ENCODE measurements around the gene KHDC3L. TPM values are rescaled to one million over a fixed set of nuclear protein-coding genes. Genes with fewer than 3 reads are reported as not detected.

The KHDC3L gene
- total and polyA plus RNA-seq, 2 of the 4 experiments (the other 2 are of a cell fraction): not detected

GRCh38 chr6:73363537-73363875 is 1.0 kb downstream of the KHDC3L start:
- H4K91ac ChIP-seq (ENCODE audit: insufficient read depth, low read depth, low read length): no peak overlapping the region
- H4K8ac ChIP-seq (ENCODE audit: low read depth in 2 of 2, low read length in 2 of 2): no peak overlapping the region
- no peak overlapping the region for H3K4me2 ChIP-seq (ENCODE audit: low read depth, low read length)
- BruUV-seq (replicated peaks): no TSS peak
- no peak overlapping the region for H3K56ac ChIP-seq (ENCODE audit: extremely low read depth, insufficient read depth, low read length)
- no peak for ATAC-seq (ENCODE audit: low read depth)
- H2BK120ac ChIP-seq (ENCODE audit: low read depth, low read length): no peak overlapping the region
- no peaks in the 10 kb centered on the region for H3K9me1 ChIP-seq (ENCODE audit: insufficient read depth, low read length)
- no peaks in the 10 kb centered on the region; the same call in none of the 2 replicates for H3K27me3 ChIP-seq (ENCODE audit: control insufficient read depth, insufficient read depth, low read length)
- TF ChIP-seq NFE2L2 (IDR thresholded peaks at IDR 0.05; ENCODE audit: low read depth, low read length) (no peak), BHLHE40 (IDR thresholded peaks at IDR 0.05; ENCODE audit: low read depth, low read length) (no peak), RCOR1 (IDR thresholded peaks at IDR 0.05; ENCODE audit: insufficient replicate concordance, low read length) (no peak), CHD1 (IDR thresholded peaks at IDR 0.05; ENCODE audit: low read depth, low read length) (no peak), MAFK (IDR thresholded peaks at IDR 0.05; ENCODE audit: low read depth, low read length) (no peak), RFX5 (IDR thresholded peaks at IDR 0.05; ENCODE audit: low read depth, low read length) (no peak), SMC3 (IDR thresholded peaks at IDR 0.05; ENCODE audit: low read depth, low read length) (no peak), MAZ (IDR thresholded peaks at IDR 0.05; ENCODE audit: borderline replicate concordance, low read depth, low read length) (no peak), FOS (IDR thresholded peaks at IDR 0.05; ENCODE audit: low read depth, low read length) (no peak), CEBPB (IDR thresholded peaks at IDR 0.05; ENCODE audit: low read depth, low read length) (no peak), MXI1 (IDR thresholded peaks at IDR 0.05; ENCODE audit: borderline replicate concordance, low read depth, low read length) (no peak)
- TF ChIP-seq, protein P1, sequence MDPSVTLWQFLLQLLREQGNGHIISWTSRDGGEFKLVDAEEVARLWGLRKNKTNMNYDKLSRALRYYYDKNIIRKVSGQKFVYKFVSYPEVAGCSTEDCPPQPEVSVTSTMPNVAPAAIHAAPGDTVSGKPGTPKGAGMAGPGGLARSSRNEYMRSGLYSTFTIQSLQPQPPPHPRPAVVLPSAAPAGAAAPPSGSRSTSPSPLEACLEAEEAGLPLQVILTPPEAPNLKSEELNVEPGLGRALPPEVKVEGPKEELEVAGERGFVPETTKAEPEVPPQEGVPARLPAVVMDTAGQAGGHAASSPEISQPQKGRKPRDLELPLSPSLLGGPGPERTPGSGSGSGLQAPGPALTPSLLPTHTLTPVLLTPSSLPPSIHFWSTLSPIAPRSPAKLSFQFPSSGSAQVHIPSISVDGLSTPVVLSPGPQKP (IDR thresholded peaks at IDR 0.05; ENCODE audit: borderline replicate concordance, low read depth, low read length): no peak
- TF ChIP-seq, protein P2, sequence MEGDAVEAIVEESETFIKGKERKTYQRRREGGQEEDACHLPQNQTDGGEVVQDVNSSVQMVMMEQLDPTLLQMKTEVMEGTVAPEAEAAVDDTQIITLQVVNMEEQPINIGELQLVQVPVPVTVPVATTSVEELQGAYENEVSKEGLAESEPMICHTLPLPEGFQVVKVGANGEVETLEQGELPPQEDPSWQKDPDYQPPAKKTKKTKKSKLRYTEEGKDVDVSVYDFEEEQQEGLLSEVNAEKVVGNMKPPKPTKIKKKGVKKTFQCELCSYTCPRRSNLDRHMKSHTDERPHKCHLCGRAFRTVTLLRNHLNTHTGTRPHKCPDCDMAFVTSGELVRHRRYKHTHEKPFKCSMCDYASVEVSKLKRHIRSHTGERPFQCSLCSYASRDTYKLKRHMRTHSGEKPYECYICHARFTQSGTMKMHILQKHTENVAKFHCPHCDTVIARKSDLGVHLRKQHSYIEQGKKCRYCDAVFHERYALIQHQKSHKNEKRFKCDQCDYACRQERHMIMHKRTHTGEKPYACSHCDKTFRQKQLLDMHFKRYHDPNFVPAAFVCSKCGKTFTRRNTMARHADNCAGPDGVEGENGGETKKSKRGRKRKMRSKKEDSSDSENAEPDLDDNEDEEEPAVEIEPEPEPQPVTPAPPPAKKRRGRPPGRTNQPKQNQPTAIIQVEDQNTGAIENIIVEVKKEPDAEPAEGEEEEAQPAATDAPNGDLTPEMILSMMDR (conservative IDR thresholded peaks at IDR 0.05; ENCODE audit: low read depth, low read length): no peak
- TF ChIP-seq, protein P3, sequence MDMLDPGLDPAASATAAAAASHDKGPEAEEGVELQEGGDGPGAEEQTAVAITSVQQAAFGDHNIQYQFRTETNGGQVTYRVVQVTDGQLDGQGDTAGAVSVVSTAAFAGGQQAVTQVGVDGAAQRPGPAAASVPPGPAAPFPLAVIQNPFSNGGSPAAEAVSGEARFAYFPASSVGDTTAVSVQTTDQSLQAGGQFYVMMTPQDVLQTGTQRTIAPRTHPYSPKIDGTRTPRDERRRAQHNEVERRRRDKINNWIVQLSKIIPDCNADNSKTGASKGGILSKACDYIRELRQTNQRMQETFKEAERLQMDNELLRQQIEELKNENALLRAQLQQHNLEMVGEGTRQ (IDR thresholded peaks at IDR 0.05; ENCODE audit: low read depth, low read length): no peak
- H3K4ac ChIP-seq (ENCODE audit: low read depth, low read length): no peak overlapping the region
- H4K5ac ChIP-seq (ENCODE audit: low read depth, low read length): no peak overlapping the region
- intact Hi-C loops (cut with micrococcal nuclease): no loop called here
- H3K4me1 ChIP-seq (ENCODE audit: control insufficient read depth, insufficient read depth, low read length): no peaks in the 10 kb centered on the region
- no peak overlapping the region for H2BK20ac ChIP-seq (ENCODE audit: low read depth, low read length)
- ChIA-PET CTCF (no interaction called here), POLR2A (ENCODE audit: unreplicated experiment) (no interaction called here)
- no peaks in the 10 kb centered on the region for H3K79me1 ChIP-seq (ENCODE audit: low read depth in 1 of 2, low read length in 2 of 2)
- H2BK15ac ChIP-seq (ENCODE audit: low read depth, low read length): no peak overlapping the region
- dilution Hi-C loops (cut with HindIII; ENCODE audit: low sequenced_read_pairs, unreplicated experiment): no loop called here
- no peak overlapping the region for H2BK5ac ChIP-seq (ENCODE audit: low read depth, low read length, poor library complexity, severe bottlenecking)
- no peak overlapping the region for H3K18ac ChIP-seq (ENCODE audit: low read depth, low read length)
- no peaks in the 10 kb centered on the region for H4K20me1 ChIP-seq (ENCODE audit: insufficient read depth, low read length)
- no peak overlapping the region for H3K4me3 ChIP-seq (ENCODE audit: insufficient read depth, low read depth, low read length)
- peaks cover 2% of the 10 kb centered on the region; the same call in 1 of the 2 replicates for H3K9me3 ChIP-seq (ENCODE audit: control insufficient read depth, insufficient read depth, low read length)
- no peak overlapping the region for H3K9ac ChIP-seq (ENCODE audit: low read depth, low read length)
- in situ Hi-C loops (cut with MboI; ENCODE audit: low sequenced_read_pairs): no loop called here
- H3K27ac ChIP-seq (ENCODE audit: insufficient read depth, low read length): no peak overlapping the region
- H3K14ac ChIP-seq (replicated peaks; ENCODE audit: low read depth, low read length): no peak overlapping the region
- no peaks in the 10 kb centered on the region for H3K36me3 ChIP-seq (ENCODE audit: control insufficient read depth, insufficient read depth, low read length)
- H2AK9ac ChIP-seq (replicated peaks; ENCODE audit: low read depth, low read length, poor library complexity): no peak overlapping the region
- H2AK5ac ChIP-seq (ENCODE audit: low read depth, low read length): no peak overlapping the region
- DNase-seq: no peak
- 92% methylated on average over 14 of the region's 23 CpGs; no CpG with 5 or more reads in 1 of the 2 experiments for WGBS, 2 experiments (ENCODE audit: extremely low coverage in 2 of 2, insufficient read length in 1 of 2)
- no peak overlapping the region for H3K23ac ChIP-seq (ENCODE audit: low read depth, low read length)
- H2AFZ ChIP-seq (replicated peaks; ENCODE audit: low read length, poor library complexity): no peak overlapping the region
